Measurements from ENCODE around the gene MFN2. TPM values are rescaled to one million over a fixed set of nuclear protein-coding genes. Genes with fewer than 3 reads are reported as not detected.
"Not testable (repeated sequence)": the region's sequence is repeated elsewhere in the genome, so short reads cannot be mapped to it uniquely, and the experiment has no call there.

MFN2 gene
- total RNA-seq, 4 donors from 2014 or later = 53.8 to 71.6 (median 58.7) TPM

DNA sequence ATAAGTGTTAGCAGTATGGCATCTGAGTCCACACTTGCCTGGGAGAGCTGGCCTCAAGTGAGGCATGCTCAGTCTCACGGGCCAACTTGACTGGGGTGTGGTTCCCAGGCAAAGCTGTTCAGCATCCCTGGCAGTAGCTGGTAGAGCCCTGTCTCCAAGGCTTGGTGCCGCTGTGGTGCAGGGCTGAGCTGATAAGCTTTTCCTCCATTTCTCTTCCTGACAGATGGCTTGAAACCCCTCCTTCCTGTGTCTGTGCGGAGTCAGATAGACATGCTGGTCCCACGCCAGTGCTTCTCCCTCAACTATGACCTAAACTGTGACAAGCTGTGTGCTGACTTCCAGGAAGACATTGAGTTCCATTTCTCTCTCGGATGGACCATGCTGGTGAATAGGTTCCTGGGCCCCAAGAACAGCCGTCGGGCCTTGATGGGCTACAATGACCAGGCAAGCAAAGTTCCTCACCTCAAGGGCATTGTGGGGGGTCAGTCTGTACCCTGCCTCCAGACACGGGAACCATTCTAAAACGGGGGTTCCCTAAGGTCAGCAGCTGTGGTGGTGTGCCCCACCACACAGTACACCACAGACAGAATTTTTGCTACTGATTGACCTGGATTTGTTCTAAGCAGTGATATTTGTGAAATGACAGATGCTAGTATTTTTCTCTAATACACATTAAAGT is 25.4 kb downstream of the MFN2 start:
- Histone ChIP-seq H3K9me3 (no peaks in the 10 kb centered on the region), H3K27ac (no peak overlapping the region), H3K4me1 (no peaks in the 10 kb centered on the region), H3K36me3 (peaks cover 0 to 98% (median 50%) of the 10 kb centered on the region in 3 donors), H3K4me3 (no peak overlapping the region), H3K27me3 (no peaks in the 10 kb centered on the region)
- TF ChIP-seq EP300 (IDR thresholded peaks at IDR 0.05) (no peak), POLR2A (IDR thresholded peaks at IDR 0.05) (no peak)
- TF ChIP-seq, protein P1, sequence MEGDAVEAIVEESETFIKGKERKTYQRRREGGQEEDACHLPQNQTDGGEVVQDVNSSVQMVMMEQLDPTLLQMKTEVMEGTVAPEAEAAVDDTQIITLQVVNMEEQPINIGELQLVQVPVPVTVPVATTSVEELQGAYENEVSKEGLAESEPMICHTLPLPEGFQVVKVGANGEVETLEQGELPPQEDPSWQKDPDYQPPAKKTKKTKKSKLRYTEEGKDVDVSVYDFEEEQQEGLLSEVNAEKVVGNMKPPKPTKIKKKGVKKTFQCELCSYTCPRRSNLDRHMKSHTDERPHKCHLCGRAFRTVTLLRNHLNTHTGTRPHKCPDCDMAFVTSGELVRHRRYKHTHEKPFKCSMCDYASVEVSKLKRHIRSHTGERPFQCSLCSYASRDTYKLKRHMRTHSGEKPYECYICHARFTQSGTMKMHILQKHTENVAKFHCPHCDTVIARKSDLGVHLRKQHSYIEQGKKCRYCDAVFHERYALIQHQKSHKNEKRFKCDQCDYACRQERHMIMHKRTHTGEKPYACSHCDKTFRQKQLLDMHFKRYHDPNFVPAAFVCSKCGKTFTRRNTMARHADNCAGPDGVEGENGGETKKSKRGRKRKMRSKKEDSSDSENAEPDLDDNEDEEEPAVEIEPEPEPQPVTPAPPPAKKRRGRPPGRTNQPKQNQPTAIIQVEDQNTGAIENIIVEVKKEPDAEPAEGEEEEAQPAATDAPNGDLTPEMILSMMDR (IDR thresholded peaks at IDR 0.05) = no peak
- WGBS, 2 donors = 86 to 96% methylated on average over 7 to 9 of the region's 9 CpGs
- DNase-seq (ENCODE audit: low spot score in 2 of 2) = no peak

DNA sequence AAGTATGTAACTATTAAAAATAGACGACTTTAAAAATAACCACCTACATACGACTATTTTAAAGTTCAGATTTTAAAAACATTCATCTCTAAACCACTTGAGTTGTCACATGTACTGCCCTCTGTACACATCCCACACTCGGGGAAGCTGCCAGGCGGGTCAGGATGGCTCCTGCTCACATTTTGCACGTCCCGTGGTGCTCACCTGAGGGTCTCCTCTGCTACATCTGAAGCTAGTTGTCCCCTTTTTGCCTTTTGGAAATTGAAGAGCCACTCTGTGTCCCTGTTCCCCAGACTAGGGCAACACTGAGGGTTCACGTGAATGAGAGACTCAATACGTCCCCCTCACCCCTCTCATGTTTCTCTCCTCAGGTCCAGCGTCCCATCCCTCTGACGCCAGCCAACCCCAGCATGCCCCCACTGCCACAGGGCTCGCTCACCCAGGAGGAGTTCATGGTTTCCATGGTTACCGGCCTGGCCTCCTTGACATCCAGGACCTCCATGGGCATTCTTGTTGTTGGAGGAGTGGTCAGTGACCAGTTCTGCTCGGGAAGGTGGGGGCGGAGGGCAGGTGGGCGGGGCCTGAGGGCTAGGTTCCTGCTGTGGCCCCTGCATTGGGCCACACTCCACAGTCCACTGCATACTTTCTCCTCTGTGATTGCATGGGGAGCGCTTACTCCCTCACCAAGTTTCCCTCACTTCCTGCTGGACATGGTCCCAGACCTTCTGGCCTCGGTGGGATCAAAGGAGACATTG is 26.1 kb downstream of the MFN2 start:
- 79 to 80% methylated on average over 17 of the region's 17 CpGs for WGBS, 2 donors

DNA sequence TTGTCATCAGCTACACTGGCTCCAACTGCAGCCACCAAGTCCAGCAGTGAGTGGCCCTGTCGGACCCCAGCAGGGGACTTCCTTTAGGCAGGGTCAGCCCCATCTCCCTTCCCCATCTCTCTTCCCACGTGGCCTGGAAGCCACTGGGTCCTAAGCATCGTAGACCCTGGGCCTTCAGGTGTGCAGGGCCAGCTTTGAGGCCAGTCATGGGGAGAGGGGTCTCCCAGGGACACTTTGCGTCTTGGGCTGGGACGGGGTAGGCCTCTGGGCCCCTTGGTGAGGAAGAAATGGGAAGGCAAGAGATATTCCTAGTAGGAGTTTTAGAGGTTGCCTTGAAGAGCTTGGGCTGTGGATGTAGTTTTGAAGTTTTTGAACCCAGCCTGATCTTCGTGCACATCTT is 27.0 kb downstream of the MFN2 start:
- Histone ChIP-seq H3K36me3 (peaks cover 0 to 98% (median 52%) of the 10 kb centered on the region in 3 donors), H3K27ac (no peak overlapping the region), H3K4me1 (no peaks in the 10 kb centered on the region), H3K9me3 (no peaks in the 10 kb centered on the region), H3K4me3 (no peak overlapping the region), H3K27me3 (no peaks in the 10 kb centered on the region)
- no peak for DNase-seq (ENCODE audit: low spot score in 2 of 2)
- TF ChIP-seq EP300 (IDR thresholded peaks at IDR 0.05) (no peak), POLR2A (IDR thresholded peaks at IDR 0.05) (no peak)
- TF ChIP-seq, protein P1 (IDR thresholded peaks at IDR 0.05) = no peak
- WGBS, 2 donors = 94 to 95% methylated on average over 6 of the region's 6 CpGs

More for the DNA sequence above, 26.1 kb downstream of the MFN2 start:
- Histone ChIP-seq H3K27ac (no peak overlapping the region), H3K4me1 (no peaks in the 10 kb centered on the region), H3K27me3 (no peaks in the 10 kb centered on the region), H3K4me3 (no peak overlapping the region), H3K9me3 (no peaks in the 10 kb centered on the region), H3K36me3 (peaks cover 0 to 98% (median 54%) of the 10 kb centered on the region in 3 donors)
- TF ChIP-seq EP300 (IDR thresholded peaks at IDR 0.05) = no peak
- no peak for TF ChIP-seq POLR2A (IDR thresholded peaks at IDR 0.05)
- TF ChIP-seq, protein P1 (IDR thresholded peaks at IDR 0.05) = no peak
- no peak for DNase-seq (ENCODE audit: low spot score in 2 of 2)

DNA sequence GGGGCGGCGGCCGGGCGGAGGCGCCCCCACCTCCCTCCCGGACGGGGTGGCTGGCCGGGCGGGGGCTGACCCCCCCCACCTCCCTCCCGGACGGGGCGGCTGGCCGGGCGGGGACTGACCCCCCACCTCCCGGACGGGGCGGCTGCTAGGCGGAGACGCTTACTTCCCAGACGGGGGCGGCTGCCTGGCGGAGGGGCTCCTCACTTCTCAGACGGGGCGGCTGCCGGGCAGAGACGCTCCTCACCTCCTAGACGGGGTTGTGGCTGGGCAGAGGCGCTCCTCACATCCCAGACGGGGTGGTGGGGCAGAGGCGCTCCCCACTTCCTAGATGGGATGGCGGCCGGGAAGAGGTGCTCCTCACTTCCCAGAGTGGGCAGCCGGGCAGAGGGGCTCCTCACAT is 28.1 kb downstream of the MFN2 start:
- not testable (repeated sequence) for H3K27ac ChIP-seq; DNase-seq (ENCODE audit: low spot score in 2 of 2); H3K27me3 ChIP-seq; H3K9me3 ChIP-seq; H3K4me1 ChIP-seq; H3K4me3 ChIP-seq
- WGBS, 2 donors = 89 to 92% methylated on average over 14 to 15 of the region's 33 CpGs
- H3K36me3 ChIP-seq = peaks cover 0 to 94% (median 44%) of the 10 kb centered on the region in 3 donors

DNA sequence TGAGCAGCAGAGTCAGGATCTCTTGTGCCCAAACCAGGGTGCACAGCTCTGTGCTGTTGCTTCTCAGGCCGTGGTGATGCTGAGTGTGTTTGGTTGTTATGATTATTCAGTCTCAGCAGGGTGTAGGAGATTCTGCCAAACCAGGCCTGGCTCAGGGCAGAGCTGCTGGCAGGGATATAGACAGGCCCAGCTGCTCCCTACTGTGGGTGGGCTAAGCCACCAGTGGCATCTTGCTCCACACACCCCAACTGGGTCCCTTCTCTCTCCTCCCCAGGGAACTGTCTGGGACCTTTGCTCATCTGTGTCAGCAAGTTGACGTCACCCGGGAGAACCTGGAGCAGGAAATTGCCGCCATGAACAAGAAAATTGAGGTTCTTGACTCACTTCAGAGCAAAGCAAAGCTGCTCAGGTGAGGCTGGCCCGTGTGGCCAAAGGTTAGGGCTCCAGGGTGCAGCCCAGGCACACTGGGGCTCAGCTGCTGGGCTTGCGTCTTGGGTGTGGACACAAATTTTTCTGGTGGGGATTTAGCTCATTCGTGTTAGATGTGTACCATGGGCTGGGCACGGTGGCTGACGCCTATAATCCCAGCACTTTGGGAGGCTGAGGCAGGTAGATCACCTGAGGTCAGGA is 29.2 kb downstream of the MFN2 start:
- H3K36me3 ChIP-seq = peaks cover 0 to 89% (median 41%) of the 10 kb centered on the region in 3 donors
- H3K27me3 ChIP-seq = no peaks in the 10 kb centered on the region
- no peak overlapping the region for H3K4me3 ChIP-seq
- 95 to 98% methylated on average over 5 to 8 of the region's 9 CpGs for WGBS, 2 donors
- H3K4me1 ChIP-seq = no peaks in the 10 kb centered on the region
- no peak for DNase-seq (ENCODE audit: low spot score in 2 of 2)
- no peak for TF ChIP-seq EP300 (IDR thresholded peaks at IDR 0.05)
- H3K9me3 ChIP-seq = no peaks in the 10 kb centered on the region
- H3K27ac ChIP-seq = no peak overlapping the region
